H4 (cell line): Measurements from ENCODE around the gene MYDGF. TPM values are rescaled to one million over a fixed set of nuclear protein-coding genes. Genes with fewer than 3 reads are reported as not detected.

Experiments
- DNase-seq: peaks from one replicate; pipeline ENCODE4 v3.0.0-alpha.2; 2015; ENCODE audit warnings: low spot score
- total RNA-seq: library from RNA; depleted of rRNA; stranded (reverse); fragments of >200 nt; shearing (Covaris generic); gene quantifications from 2 replicates; pipeline ENCODE4 v1.2.3, GENCODE V29; 2014

MYDGF gene
- total RNA-seq, 1 experiment from 2014 or later: 165 TPM

DNA sequence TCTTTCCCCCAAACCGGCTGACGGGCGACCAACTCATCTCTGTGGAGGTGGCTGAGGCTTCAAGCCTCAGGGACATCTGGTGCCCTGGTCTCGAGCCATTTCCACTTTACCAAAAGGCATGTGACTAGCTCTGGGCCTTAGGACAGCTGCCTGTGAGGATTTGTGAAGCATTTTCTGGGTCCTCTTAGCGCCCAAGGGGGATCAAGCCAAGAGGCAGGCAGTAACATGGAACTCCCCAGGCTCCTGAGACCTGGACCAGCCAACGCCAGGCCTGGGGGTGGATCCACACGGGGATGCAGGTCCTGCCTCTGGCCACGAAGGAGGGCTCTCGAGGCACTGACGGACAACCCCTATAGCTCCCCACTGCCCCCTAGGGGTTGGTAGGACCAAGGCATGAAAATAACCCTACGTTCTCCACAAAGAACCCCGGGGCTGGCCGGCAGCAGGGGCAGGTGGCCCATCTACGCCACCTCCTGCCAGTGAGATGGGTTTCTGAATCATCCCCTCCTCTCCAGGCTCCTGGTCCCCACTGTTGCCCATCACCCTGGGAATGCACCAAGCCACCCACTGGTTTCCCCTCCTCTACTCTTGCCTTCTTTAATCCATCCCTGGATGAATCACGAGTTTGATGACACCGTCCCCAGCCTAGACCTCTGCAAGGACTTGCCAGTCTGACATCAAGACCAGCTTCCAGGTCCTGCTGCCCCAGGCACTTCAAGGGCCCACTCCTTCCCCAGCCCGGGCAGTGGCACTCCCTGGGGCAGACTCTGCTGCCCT is 7.0 kb upstream of the MYDGF start:
- peak; percentile 45 for DNase-seq

DNA sequence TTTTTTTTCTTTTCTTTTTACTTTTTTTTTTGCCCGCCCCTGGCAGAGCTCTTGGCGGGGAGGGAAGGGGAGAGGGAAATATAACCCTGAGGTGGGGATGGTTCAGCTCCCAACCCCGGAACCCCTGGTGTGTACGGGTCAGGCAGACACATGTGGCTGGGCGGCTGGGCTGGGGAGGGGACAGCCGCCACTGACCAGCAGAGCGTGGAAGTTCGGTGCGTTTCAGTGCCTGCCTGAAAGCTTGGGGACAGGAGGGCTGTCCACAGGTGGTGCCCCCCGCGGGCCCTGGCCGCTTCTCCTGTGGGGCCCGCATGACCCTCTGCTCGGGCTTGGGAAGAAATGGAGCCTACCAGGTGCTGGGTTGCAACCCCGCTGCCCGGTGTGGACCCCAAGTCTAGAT is 5.2 kb upstream of the MYDGF start:
- DNase-seq: no peak

DNA sequence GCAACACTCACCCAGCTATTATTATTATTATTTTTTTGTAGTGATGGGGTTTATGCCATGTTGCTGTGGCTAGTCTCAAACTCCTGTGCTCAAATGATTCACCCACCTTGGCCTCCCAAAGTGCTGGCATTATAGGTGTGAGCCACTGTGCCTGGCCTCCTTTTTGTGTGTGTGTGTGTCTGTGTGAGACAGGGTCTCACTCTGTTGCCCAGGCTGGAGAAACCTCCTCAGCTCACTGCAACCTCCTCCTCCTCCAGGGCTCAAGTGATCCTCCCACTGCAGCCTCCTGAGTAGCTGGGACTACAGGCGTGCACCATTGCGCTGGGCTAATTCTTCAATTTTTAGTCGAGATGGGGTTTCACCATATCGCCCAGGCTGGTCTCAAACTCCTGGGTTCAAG is 3.6 kb upstream of the MYDGF start:
- DNase-seq: no peak

- DNase-seq: no peak
These were observed 3.1 kb upstream of the MYDGF start for GRCh38 chr19:4673216-4673615.

DNA sequence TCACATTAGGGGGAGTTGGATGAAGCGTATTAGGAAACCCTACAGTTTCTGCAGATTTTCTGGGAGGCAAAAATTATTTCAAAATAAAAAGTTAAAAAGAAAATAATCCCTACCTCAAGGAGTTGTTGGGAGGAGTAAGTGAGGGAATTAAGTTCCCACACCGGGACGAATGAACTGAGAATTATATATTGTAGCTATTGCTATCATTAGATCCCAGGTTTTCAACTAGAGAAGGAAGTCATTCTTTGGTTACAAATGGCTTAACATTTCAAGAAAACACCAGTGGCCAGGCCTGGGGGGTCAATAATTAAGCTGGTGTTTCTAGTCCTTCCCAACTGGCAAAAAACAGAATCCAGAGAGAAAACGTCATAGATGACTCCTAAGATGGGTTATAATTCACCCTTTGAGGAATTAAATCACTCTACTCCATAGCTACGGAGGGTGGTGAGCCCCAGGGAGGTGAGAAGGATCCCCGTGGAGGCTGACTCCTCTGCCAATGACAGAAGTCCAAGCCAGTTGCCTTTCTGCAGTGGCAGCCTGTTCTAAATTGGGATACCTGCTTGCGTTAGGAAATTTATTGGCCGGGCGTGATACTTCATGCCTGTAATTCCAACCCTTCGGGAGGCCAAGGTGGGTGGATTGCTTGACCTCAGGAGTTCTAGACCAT is 1.2 kb upstream of the MYDGF start:
- DNase-seq: no peak

GRCh38 chr19:4664642-4665041 is 5.5 kb downstream of the MYDGF start:
- no peak for DNase-seq

DNA sequence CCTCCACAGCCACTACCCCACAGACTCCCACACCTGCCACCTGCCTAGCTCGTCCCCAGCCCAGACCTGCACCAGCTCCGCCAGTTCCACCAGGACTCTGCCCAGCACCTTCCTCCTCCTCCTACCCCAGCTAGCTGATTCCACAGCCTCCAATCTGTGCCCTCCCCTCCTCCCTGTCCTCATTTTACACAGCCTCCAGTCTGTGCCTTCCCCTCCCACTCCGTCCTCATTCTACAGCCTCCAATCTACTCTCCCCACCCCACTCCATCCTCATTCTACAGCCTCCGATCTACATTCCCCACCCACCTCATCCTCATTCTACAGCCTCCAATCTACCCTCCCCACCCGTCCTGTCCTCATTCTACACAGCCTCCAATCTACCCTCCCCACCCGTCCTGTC is 7.3 kb downstream of the MYDGF start:
- DNase-seq: no peak

- no peak for DNase-seq
These were observed 8.0 kb downstream of the MYDGF start for GRCh38 chr19:4662020-4662695.

DNA sequence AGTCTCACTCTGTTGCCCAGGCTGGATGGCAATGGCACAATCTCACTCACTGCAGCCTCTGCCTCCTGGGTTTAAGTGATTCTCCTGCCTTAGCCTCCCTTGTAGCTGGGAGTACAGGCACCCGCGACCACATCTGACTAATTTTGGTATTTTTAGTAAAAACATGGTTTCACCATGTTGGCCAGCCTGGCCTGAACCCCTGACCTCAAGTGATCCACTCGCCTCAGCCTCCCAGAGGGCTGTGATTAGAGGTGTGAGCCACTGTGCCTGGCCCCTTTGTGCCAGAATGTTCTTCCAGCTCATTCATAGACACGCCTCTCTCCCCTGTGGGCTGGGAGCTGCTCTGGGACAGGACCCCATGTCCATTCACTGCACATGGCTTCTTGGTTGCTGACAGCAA is 9.1 kb downstream of the MYDGF start:
- DNase-seq: no peak

DNA sequence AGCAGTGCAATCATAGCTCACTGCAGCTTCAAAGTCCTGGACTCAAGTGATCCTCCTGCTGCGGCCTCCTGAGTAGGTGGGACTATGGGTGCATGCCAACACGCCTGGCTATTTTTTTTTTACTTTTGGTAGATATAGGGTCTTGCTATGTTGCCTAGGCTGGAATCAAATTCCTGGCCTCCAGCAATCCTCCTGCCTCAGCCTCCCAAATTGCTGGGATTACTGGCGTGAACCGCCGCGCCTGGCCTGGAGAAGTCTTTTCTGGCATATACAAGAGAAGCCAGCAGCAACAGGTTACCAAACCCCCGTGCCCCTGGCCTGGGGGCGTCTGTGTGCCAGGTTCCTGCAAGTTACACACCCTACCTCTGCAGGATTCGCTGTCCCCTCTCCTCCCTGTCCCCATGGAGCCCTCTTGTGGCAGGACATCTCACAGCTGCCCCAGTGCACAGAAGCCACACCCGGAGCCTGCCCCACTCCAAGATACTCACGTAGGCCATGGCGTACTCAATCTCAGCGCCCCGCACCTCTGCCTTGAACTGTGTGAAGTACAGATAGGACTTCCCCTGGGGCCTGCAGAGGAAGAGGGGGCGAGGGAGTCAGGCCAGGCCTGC is 9.9 kb downstream of the MYDGF start:
- DNase-seq: peak; percentile 33

DNA sequence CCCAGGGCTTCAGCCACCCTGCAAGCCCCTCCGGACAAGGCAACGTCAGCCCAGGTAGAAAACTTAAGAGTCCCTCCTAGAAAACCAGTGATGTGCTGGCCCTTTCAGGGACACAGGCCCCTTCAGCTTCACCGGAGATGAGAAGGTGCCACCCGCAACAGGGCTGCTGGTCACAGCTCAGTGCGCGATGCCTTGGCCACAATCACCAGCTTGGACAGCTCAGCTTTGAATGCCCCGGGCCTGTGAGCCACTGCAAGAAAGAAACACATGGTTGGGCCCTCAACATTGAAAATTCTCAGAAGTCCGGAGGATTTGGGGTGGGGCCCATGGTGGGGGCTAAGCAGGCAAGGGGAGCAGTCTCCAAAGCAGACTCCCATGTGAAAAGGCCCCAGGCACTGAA is 12.3 kb downstream of the MYDGF start:
- no peak for DNase-seq

- no peak for DNase-seq
These were observed 12.9 kb downstream of the MYDGF start for GRCh38 chr19:4657262-4657661.

DNA sequence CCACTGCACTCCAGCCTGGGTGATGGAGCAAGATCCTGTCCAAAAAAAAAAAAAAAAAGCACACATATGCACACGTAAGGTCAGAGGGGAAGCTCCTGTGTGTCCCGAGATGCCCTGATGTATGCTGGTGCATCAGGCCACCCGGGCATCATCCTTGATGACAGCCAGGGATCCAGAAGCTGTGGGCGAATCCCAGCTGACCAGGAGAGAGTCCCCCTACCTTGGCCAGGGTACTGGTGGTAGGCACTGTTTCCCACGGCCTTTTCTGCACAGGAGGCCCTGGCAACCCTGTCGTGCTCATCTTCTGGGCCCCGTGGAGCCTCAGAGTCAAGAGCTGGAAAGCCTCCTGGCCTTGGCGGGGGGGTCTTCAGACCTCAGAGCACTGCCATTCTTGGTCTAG is 14.0 kb downstream of the MYDGF start:
- no peak for DNase-seq

DNA sequence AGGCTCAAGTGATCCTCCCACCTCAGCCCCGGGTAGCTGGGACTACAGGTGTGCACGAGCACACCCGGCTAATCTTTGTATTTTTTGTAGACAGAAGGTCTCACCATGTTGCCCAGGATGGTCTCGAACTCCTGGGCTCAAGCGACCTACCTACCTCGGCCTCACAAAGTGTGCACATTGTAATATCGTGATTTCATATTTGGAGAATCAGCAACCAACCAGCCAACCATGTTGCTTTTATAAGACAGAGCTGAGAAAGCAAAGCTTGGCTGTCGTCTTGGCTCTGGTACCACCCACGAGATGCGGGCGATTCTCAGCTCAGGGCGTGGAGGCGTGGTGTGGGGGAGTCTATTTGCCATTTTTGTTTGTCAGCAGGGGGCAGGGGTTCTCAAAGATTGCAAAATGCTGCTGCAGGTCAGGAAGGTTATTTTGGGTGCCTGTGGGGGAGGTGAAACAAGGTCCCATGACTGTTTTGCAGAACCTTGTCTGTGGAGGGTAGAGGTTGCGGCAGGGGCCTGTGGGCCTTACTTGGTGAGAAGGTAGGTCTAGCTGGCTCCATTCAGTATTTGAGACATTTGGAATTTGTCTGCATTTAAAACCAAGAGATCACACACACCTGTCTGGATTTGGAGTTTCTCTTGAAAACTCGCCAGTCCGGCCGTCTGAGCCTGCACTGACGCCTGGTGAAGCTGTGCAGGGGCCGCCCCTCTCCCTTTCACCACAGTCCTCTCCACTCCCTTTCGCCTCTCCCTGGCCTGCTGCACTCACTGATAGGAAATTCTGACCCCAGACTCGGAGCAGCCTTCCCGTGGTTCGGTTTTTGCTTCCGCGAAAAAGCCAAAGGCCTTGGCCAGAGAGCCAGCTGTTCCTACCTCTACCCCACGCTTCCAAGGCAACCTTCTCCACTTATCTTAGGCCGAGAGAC is 15.4 kb downstream of the MYDGF start:
- DNase-seq: no peak

DNA sequence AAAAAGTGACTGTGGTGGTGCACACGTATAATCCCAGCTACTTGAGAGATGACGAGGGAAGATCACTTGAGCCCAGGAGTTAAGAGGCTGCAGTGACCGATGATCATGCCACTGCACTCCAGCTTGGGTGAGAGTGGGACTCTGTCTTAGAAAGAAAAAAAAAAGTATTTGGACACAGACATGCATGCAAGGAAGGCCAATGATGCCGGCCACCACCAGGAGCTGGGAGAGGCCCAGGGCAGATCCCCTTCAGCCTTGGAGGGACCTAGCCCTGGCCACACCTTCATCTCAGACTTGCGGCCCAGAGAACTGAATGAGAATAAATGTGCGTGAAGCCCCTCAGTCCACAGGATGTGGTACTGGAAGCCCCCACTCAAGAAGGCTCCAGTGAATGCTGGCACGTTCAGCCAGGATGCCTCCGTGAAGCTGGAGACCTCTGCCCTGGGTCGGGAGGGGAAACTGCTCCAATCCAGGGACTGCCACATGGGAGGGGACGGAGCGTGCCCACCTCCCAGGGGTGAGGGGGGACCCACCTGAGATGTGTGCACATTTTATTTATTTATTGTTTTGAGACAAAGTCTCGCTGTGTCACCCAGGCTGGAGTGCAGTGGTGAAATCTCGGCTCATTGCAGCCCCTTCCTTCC is 16.2 kb downstream of the MYDGF start:
- DNase-seq: no peak

DNA sequence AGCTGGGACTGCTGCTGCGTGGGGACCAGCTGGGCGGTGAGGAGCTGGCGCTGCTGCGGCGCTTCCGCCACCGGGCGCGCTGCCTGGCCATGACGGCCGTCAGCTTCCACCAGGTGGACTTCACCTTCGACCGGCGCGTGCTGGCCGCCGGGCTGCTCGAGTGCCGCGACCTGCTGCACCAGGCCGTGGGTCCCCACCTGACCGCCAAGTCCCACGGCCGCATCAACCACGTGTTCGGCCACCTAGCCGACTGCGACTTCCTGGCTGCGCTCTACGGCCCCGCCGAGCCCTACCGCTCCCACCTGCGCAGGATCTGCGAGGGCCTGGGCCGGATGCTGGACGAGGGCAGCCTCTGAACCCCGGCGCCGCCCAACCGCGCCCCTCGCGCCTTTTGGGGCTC is 18.1 kb downstream of the MYDGF start:
- no peak for DNase-seq

DNA sequence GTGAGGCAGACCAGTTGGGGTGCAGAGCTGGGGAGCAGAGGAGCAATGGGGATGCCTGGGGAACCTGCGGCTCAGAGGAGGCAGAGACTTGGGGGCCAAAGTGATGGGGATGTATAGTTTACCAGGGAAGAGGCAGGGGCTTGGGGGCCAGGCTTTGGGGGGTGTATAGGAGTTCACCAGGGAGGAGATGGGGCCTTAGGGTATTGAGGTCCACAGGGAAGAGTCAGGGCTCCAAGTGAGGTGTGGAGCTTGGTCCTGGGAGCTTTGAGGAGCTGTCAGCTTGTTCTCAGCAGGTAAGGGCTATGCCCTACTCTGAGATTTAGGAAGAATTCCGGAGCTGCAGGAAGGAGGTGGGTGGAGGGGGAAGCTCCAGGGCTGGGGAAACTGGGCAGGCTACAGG is 20.0 kb downstream of the MYDGF start:
- no peak for DNase-seq

DNA sequence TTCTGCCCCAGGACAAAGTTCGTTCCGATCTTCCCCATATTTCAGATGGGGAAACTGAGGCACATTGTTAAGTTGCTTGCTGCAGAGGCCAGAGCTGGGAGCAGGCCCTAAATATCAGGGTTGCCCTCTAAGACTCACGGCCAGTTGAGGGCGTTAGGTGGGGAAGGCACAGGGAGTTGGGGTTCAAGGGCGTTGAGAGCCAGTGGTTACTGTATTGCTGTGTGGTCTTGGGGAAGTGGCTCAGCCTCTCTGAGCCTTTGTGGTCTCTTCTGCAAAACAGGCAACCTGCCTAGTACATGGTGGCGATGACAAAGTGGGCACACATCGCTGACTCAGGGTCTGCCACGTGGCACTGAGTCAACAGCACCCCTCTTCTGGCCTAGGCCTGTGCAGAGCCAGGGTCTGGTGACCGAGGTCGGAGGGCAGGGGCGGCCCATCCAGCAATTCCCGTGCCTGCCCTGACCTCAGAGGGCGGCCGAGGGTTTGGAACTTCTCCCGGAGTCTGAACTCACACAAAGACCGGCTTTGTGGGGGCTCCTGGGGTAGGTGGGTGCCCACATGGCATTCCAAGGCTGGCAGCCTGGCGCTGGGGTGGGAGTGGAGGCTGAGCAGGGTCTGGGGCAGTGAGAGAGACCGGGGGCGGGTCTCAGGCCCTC is 20.6 kb downstream of the MYDGF start:
- no peak for DNase-seq

GRCh38 chr19:4647676-4648644 is 22.2 kb downstream of the MYDGF start:
- DNase-seq: no peak
